SU-DHL-6 (cell line): Measurements from ENCODE around the gene ISG20.

Experiments
- CTCF ChIP-seq: fragments of 200-600 bp; sonication (generic); IDR thresholded peaks from one replicate; pipeline ENCODE4 v1.5.1; 2017; ENCODE audit warnings: antibody characterized with exemption, mild to moderate bottlenecking, low read length, moderate library complexity; ENCODE audit not compliant: insufficient read depth, poor library complexity, severe bottlenecking
- EZH2phosphoT487 ChIP-seq: fragments of 200-600 bp; sonication (generic), shearing (Covaris generic); conservative IDR thresholded peaks from 2 replicates; pipeline ENCODE4 v1.6.1; 2018; ENCODE audit warnings: mild to moderate bottlenecking, antibody characterized with exemption, low read length, moderate library complexity, mixed read lengths

- TF ChIP-seq CTCF (no peak), EZH2phosphoT487 (no peak)
Observed at GRCh38 chr15:88629071-88629470, 9.7 kb upstream of the ISG20 start.
